Keratinocyte (primary cell): ENCODE results near the gene CCDC77.

ENCODE experiments used
- EZH2 ChIP-seq: IDR thresholded peaks from one replicate; pipeline ENCODE4 v1.6.1; 2012; ENCODE audit warnings: inconsistent platforms, mild to moderate bottlenecking, low read length, moderate library complexity
- TF ChIP-seq, protein P1 (sequence below), 3 experiments: IDR thresholded peaks in 1 of 3; conservative IDR thresholded peaks in 1 of 3; optimal IDR thresholded peaks in 1 of 3; 2 replicates in 2 of 3; 3 replicates in 1 of 3; pipeline versions ENCODE3 to v1.5.1; 2011; ENCODE audit warnings: low read length in 3 of 3, mild to moderate bottlenecking in 3 of 3, moderate library complexity in 2 of 3, control low read depth in 1 of 3, inconsistent platforms in 1 of 3; ENCODE audit not compliant: insufficient read depth in 2 of 3; ENCODE audit errors: extremely low read depth in 1 of 3

DNA sequence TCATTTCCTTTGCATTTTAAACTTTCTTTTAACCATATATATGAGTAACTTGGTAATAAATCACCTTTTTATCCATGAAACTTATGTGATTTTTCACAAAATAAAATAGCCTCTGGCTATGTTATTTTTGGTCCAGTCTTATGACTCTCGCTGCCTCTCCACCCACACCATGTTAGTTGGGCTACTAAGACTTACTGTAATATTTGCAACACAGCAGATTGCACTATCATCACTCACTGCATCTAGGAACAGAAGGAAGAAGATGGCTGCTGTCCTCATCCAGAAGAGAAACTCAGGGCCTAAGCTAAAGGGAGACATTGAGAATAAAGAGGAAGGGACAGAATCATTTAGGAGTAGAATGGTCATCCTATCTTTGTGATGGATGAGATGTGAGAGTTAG lies 45.7 kb downstream of the CCDC77 start:
- TF ChIP-seq, protein P1, sequence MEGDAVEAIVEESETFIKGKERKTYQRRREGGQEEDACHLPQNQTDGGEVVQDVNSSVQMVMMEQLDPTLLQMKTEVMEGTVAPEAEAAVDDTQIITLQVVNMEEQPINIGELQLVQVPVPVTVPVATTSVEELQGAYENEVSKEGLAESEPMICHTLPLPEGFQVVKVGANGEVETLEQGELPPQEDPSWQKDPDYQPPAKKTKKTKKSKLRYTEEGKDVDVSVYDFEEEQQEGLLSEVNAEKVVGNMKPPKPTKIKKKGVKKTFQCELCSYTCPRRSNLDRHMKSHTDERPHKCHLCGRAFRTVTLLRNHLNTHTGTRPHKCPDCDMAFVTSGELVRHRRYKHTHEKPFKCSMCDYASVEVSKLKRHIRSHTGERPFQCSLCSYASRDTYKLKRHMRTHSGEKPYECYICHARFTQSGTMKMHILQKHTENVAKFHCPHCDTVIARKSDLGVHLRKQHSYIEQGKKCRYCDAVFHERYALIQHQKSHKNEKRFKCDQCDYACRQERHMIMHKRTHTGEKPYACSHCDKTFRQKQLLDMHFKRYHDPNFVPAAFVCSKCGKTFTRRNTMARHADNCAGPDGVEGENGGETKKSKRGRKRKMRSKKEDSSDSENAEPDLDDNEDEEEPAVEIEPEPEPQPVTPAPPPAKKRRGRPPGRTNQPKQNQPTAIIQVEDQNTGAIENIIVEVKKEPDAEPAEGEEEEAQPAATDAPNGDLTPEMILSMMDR (optimal IDR thresholded peaks at IDR 0.05 in 1 of 3, IDR thresholded peaks at IDR 0.05 in 1 of 3, conservative IDR thresholded peaks at IDR 0.05 in 1 of 3; ENCODE audit: extremely low read depth in 1 of 3, insufficient read depth in 2 of 3, low read length in 3 of 3) = no peak
- no peak for TF ChIP-seq EZH2
